Activated naive CD8-positive, alpha-beta T cell treated with anti-CD3 and anti-CD28 coated beads for 36 hours (primary cell): Measurements from ENCODE around the gene CAMK2A. TPM values are rescaled to one million over a fixed set of nuclear protein-coding genes. Genes with fewer than 3 reads are reported as not detected.

Source experiments
- DNase-seq: peaks from one replicate; pipeline ENCODE4 v3.0.0; 2021
- H3K27ac Mint-ChIP-seq: one replicate; pipeline ENCODE4 v1.8.0; 2022; ENCODE audit warnings: mild to moderate bottlenecking, moderate library complexity, mixed read lengths
- H3K27me3 Mint-ChIP-seq: one replicate; pipeline ENCODE4 v1.8.0; 2022; ENCODE audit warnings: mild to moderate bottlenecking, mixed read lengths
- H3K36me3 Mint-ChIP-seq: one replicate; pipeline ENCODE4 v1.8.0; 2021; ENCODE audit warnings: mild to moderate bottlenecking, mixed read lengths
- H3K4me1 Mint-ChIP-seq: one replicate; pipeline ENCODE4 v1.8.0; 2021; ENCODE audit warnings: mixed read lengths
- H3K4me3 Mint-ChIP-seq: one replicate; pipeline ENCODE4 v1.8.0; 2022; ENCODE audit warnings: mild to moderate bottlenecking, moderate library complexity, mixed read lengths
- H3K9me3 Mint-ChIP-seq: one replicate; pipeline ENCODE4 v1.8.0; 2022; ENCODE audit warnings: mixed read lengths
- total RNA-seq, 2 experiments: library from RNA; stranded (reverse); gene quantifications; one replicate each; pipeline ENCODE4 v1.2.3, GENCODE V29; 2021

The CAMK2A gene
- not detected for total RNA-seq

GRCh38 chr5:150289551-150290390 lies at the start of gene CAMK2A:
TSS of gene CAMK2A (minus strand) at chr5:150289773. CDS start at chr5:150289625, 148 bp downstream.
- H3K9me3 Mint-ChIP-seq: no peaks in the 10 kb centered on the region
- no peaks in the 10 kb centered on the region for H3K36me3 Mint-ChIP-seq
- H3K27ac Mint-ChIP-seq: no peak within 1 kb of the TSS
- no peaks in the 10 kb centered on the region for H3K4me1 Mint-ChIP-seq
- no peak within 1 kb of the TSS for H3K4me3 Mint-ChIP-seq
- no peaks in the 10 kb centered on the region for H3K27me3 Mint-ChIP-seq
- no peak for DNase-seq

GRCh38 chr5:150339165-150339564 lies 49.6 kb upstream of the CAMK2A start:
- H3K36me3 Mint-ChIP-seq: no peaks in the 10 kb centered on the region
- H3K4me1 Mint-ChIP-seq: peaks cover 13% of the 10 kb centered on the region
- peaks cover 4% of the 10 kb centered on the region for H3K27me3 Mint-ChIP-seq
- H3K9me3 Mint-ChIP-seq: no peaks in the 10 kb centered on the region
- DNase-seq: no peak
- no peak overlapping the region for H3K27ac Mint-ChIP-seq
- no peak overlapping the region for H3K4me3 Mint-ChIP-seq

- Mint-ChIP-seq H3K4me3 (no peak overlapping the region), H3K27me3 (peaks cover 4% of the 10 kb centered on the region), H3K9me3 (no peaks in the 10 kb centered on the region), H3K27ac (no peak overlapping the region), H3K4me1 (peaks cover 13% of the 10 kb centered on the region), H3K36me3 (no peaks in the 10 kb centered on the region)
- no peak for DNase-seq
Measured at GRCh38 chr5:150338546-150338945, 49.0 kb upstream of the CAMK2A start.

GRCh38 chr5:150335778-150336177 lies 46.2 kb upstream of the CAMK2A start:
- H3K27me3 Mint-ChIP-seq: no peaks in the 10 kb centered on the region
- no peak overlapping the region for H3K27ac Mint-ChIP-seq
- H3K4me3 Mint-ChIP-seq: no peak overlapping the region
- H3K9me3 Mint-ChIP-seq: no peaks in the 10 kb centered on the region
- no peak for DNase-seq
- peaks cover 6% of the 10 kb centered on the region for H3K4me1 Mint-ChIP-seq
- H3K36me3 Mint-ChIP-seq: no peaks in the 10 kb centered on the region

GRCh38 chr5:150333400-150333799 lies 43.8 kb upstream of the CAMK2A start:
- no peak overlapping the region for H3K4me3 Mint-ChIP-seq
- H3K4me1 Mint-ChIP-seq: no peaks in the 10 kb centered on the region
- H3K27me3 Mint-ChIP-seq: no peaks in the 10 kb centered on the region

GRCh38 chr5:150329881-150330876 lies 40.6 kb upstream of the CAMK2A start:
- Mint-ChIP-seq H3K36me3 (no peaks in the 10 kb centered on the region), H3K4me3 (no peak overlapping the region), H3K9me3 (no peaks in the 10 kb centered on the region), H3K27ac (no peak overlapping the region), H3K27me3 (no peaks in the 10 kb centered on the region), H3K4me1 (no peaks in the 10 kb centered on the region)
- DNase-seq: no peak

More at GRCh38 chr5:150333400-150333799, 43.8 kb upstream of the CAMK2A start:
- Mint-ChIP-seq H3K27ac (no peak overlapping the region), H3K9me3 (no peaks in the 10 kb centered on the region), H3K36me3 (no peaks in the 10 kb centered on the region)
- DNase-seq: no peak

GRCh38 chr5:150329038-150329437 lies 39.5 kb upstream of the CAMK2A start:
- DNase-seq: no peak
- Mint-ChIP-seq H3K27ac (no peak overlapping the region), H3K4me3 (no peak overlapping the region), H3K4me1 (no peaks in the 10 kb centered on the region), H3K27me3 (no peaks in the 10 kb centered on the region), H3K36me3 (no peaks in the 10 kb centered on the region), H3K9me3 (no peaks in the 10 kb centered on the region)

- Mint-ChIP-seq H3K27me3 (no peaks in the 10 kb centered on the region), H3K27ac (no peak overlapping the region), H3K36me3 (no peaks in the 10 kb centered on the region), H3K4me1 (no peaks in the 10 kb centered on the region), H3K9me3 (no peaks in the 10 kb centered on the region), H3K4me3 (no peak overlapping the region)
- DNase-seq: no peak
Measured at GRCh38 chr5:150328515-150328914, 38.9 kb upstream of the CAMK2A start.

GRCh38 chr5:150327139-150327538 lies 37.6 kb upstream of the CAMK2A start:
- no peak for DNase-seq
- no peak overlapping the region for H3K4me3 Mint-ChIP-seq
- H3K27ac Mint-ChIP-seq: no peak overlapping the region
- no peaks in the 10 kb centered on the region for H3K36me3 Mint-ChIP-seq
- no peaks in the 10 kb centered on the region for H3K4me1 Mint-ChIP-seq
- H3K9me3 Mint-ChIP-seq: no peaks in the 10 kb centered on the region
- no peaks in the 10 kb centered on the region for H3K27me3 Mint-ChIP-seq

- H3K4me3 Mint-ChIP-seq: no peak overlapping the region
- no peak for DNase-seq
- no peaks in the 10 kb centered on the region for H3K4me1 Mint-ChIP-seq
- H3K36me3 Mint-ChIP-seq: no peaks in the 10 kb centered on the region
- no peaks in the 10 kb centered on the region for H3K27me3 Mint-ChIP-seq
- no peaks in the 10 kb centered on the region for H3K9me3 Mint-ChIP-seq
- no peak overlapping the region for H3K27ac Mint-ChIP-seq
Measured at GRCh38 chr5:150326707-150327106, 37.1 kb upstream of the CAMK2A start.

GRCh38 chr5:150325426-150325825 lies 35.9 kb upstream of the CAMK2A start:
- no peaks in the 10 kb centered on the region for H3K36me3 Mint-ChIP-seq
- H3K27ac Mint-ChIP-seq: no peak overlapping the region
- DNase-seq: no peak
- no peaks in the 10 kb centered on the region for H3K4me1 Mint-ChIP-seq
- H3K9me3 Mint-ChIP-seq: no peaks in the 10 kb centered on the region
- H3K27me3 Mint-ChIP-seq: no peaks in the 10 kb centered on the region
- no peak overlapping the region for H3K4me3 Mint-ChIP-seq

GRCh38 chr5:150323819-150324218 lies 34.2 kb upstream of the CAMK2A start:
- H3K9me3 Mint-ChIP-seq: no peaks in the 10 kb centered on the region
- H3K36me3 Mint-ChIP-seq: no peaks in the 10 kb centered on the region
- no peak overlapping the region for H3K4me3 Mint-ChIP-seq
- H3K27me3 Mint-ChIP-seq: no peaks in the 10 kb centered on the region
- H3K27ac Mint-ChIP-seq: no peak overlapping the region
- DNase-seq: no peak
- no peaks in the 10 kb centered on the region for H3K4me1 Mint-ChIP-seq

GRCh38 chr5:150323092-150323491 lies 33.5 kb upstream of the CAMK2A start:
- DNase-seq: no peak
- Mint-ChIP-seq H3K4me1 (no peaks in the 10 kb centered on the region), H3K27me3 (no peaks in the 10 kb centered on the region), H3K4me3 (no peak overlapping the region), H3K9me3 (no peaks in the 10 kb centered on the region), H3K27ac (no peak overlapping the region), H3K36me3 (no peaks in the 10 kb centered on the region)

- H3K4me3 Mint-ChIP-seq: no peak overlapping the region
- no peaks in the 10 kb centered on the region for H3K9me3 Mint-ChIP-seq
- H3K36me3 Mint-ChIP-seq: no peaks in the 10 kb centered on the region
- no peak overlapping the region for H3K27ac Mint-ChIP-seq
- H3K4me1 Mint-ChIP-seq: no peaks in the 10 kb centered on the region
- no peaks in the 10 kb centered on the region for H3K27me3 Mint-ChIP-seq
- no peak for DNase-seq
Measured at GRCh38 chr5:150322202-150322601, 32.6 kb upstream of the CAMK2A start.

GRCh38 chr5:150321784-150322183 lies 32.2 kb upstream of the CAMK2A start:
- Mint-ChIP-seq H3K27ac (no peak overlapping the region), H3K27me3 (no peaks in the 10 kb centered on the region), H3K4me1 (no peaks in the 10 kb centered on the region), H3K4me3 (no peak overlapping the region), H3K9me3 (no peaks in the 10 kb centered on the region), H3K36me3 (no peaks in the 10 kb centered on the region)
- DNase-seq: no peak
